ENCODE measurements around the gene IFT88. TPM values are rescaled to one million over a fixed set of nuclear protein-coding genes. Genes with fewer than 3 reads are reported as not detected.

Gene IFT88
- total RNA-seq, 1 donor from 2014 or later, result 5.9 TPM

- peaks cover 5% of the 10 kb centered on the region for H3K36me3 Mint-ChIP-seq (ENCODE audit: low read depth)
- H3K4me1 Mint-ChIP-seq (ENCODE audit: low read depth), result no peaks in the 10 kb centered on the region
- no peak for DNase-seq (ENCODE audit: low spot score)
- H3K9me3 Mint-ChIP-seq (ENCODE audit: low read depth), result no peaks in the 10 kb centered on the region
- no peak for TF ChIP-seq CTCF (IDR thresholded peaks at IDR 0.05)
- no peaks in the 10 kb centered on the region for H3K27me3 Mint-ChIP-seq (ENCODE audit: low read depth)
- H3K27ac Mint-ChIP-seq (ENCODE audit: unreplicated experiment), result no peak overlapping the region
- H3K4me3 Mint-ChIP-seq (ENCODE audit: unreplicated experiment), result no peak overlapping the region
Observed at GRCh38 chr13:20667857-20668437, 101.0 kb downstream of the IFT88 start.

- Mint-ChIP-seq H3K4me3 (ENCODE audit: unreplicated experiment) (no peak overlapping the region), H3K36me3 (ENCODE audit: low read depth) (peaks cover 5% of the 10 kb centered on the region), H3K4me1 (ENCODE audit: low read depth) (no peaks in the 10 kb centered on the region), H3K27me3 (ENCODE audit: low read depth) (no peaks in the 10 kb centered on the region), H3K27ac (ENCODE audit: unreplicated experiment) (no peak overlapping the region), H3K9me3 (ENCODE audit: low read depth) (no peaks in the 10 kb centered on the region)
- no peak for DNase-seq (ENCODE audit: low spot score)
- no peak for TF ChIP-seq CTCF (IDR thresholded peaks at IDR 0.05)
Observed at GRCh38 chr13:20669162-20669561, 102.2 kb downstream of the IFT88 start.

DNA sequence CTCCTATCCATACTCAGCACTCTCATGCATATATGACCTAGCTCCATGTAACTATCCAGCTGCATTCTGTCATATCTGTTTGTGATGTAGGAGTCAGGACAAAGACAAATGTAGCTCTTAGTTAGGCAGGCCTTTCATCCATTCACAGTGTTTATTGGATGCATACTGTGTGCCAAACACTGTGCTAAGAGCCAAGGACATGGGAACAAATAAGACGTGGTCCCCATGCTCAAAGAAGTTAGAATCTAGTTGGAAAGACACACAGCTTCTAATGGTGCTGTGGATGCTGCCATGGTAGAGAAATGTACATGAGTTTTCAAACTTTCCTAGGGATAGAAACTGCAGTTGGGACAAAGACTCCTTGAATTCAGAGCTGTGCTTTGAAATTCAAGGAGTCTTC lies 104.8 kb downstream of the IFT88 start:
- H3K9me3 Mint-ChIP-seq (ENCODE audit: low read depth), result no peaks in the 10 kb centered on the region
- peaks cover 3% of the 10 kb centered on the region for H3K36me3 Mint-ChIP-seq (ENCODE audit: low read depth)
- no peak overlapping the region for H3K27ac Mint-ChIP-seq (ENCODE audit: unreplicated experiment)
- no peaks in the 10 kb centered on the region for H3K4me1 Mint-ChIP-seq (ENCODE audit: low read depth)
- H3K27me3 Mint-ChIP-seq (ENCODE audit: low read depth), result no peaks in the 10 kb centered on the region
- no peak overlapping the region for H3K4me3 Mint-ChIP-seq (ENCODE audit: unreplicated experiment)
- TF ChIP-seq CTCF (IDR thresholded peaks at IDR 0.05), result no peak
- no peak for DNase-seq (ENCODE audit: low spot score)

GRCh38 chr13:20672772-20673171 lies 105.8 kb downstream of the IFT88 start:
- no peak for DNase-seq (ENCODE audit: low spot score)

DNA sequence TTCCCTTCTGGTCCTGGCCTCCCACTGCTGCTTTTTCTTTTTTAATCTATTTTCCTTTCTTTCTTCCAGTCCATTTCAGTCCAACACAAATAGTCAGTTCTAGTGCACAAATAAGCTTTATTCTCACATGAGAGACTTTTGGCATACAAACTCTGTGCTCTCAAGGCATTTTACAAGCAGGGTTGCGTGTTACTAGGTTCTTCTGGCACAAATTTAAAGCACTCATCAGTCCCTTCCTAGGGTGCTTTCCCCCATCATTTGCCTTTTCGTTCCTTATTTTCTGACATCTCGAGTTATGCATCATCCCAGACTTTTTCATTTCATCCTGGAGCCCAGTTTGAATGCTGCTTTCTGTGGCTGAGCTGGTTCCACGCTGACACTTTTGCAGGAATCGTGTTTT lies 106.8 kb downstream of the IFT88 start:
- H3K27me3 Mint-ChIP-seq (ENCODE audit: low read depth), result no peaks in the 10 kb centered on the region
- peaks cover 3% of the 10 kb centered on the region for H3K36me3 Mint-ChIP-seq (ENCODE audit: low read depth)

More at GRCh38 chr13:20672772-20673171, 105.8 kb downstream of the IFT88 start:
- H3K4me3 Mint-ChIP-seq (ENCODE audit: unreplicated experiment), result no peak overlapping the region
- no peak for TF ChIP-seq CTCF (IDR thresholded peaks at IDR 0.05)
- no peaks in the 10 kb centered on the region for H3K4me1 Mint-ChIP-seq (ENCODE audit: low read depth)
- no peak overlapping the region for H3K27ac Mint-ChIP-seq (ENCODE audit: unreplicated experiment)
- no peaks in the 10 kb centered on the region for H3K9me3 Mint-ChIP-seq (ENCODE audit: low read depth)
- no peaks in the 10 kb centered on the region for H3K27me3 Mint-ChIP-seq (ENCODE audit: low read depth)
- H3K36me3 Mint-ChIP-seq (ENCODE audit: low read depth), result peaks cover 3% of the 10 kb centered on the region

More for the DNA sequence above, 106.8 kb downstream of the IFT88 start:
- no peak for DNase-seq (ENCODE audit: low spot score)
- H3K9me3 Mint-ChIP-seq (ENCODE audit: low read depth), result no peaks in the 10 kb centered on the region
- no peak for TF ChIP-seq CTCF (IDR thresholded peaks at IDR 0.05)
- no peak overlapping the region for H3K27ac Mint-ChIP-seq (ENCODE audit: unreplicated experiment)
- H3K4me3 Mint-ChIP-seq (ENCODE audit: unreplicated experiment), result no peak overlapping the region
- no peaks in the 10 kb centered on the region for H3K4me1 Mint-ChIP-seq (ENCODE audit: low read depth)
